HG03342 (cell line): ENCODE data around the gene DPM3.

Source experiments
- ATAC-seq: cut with Tn5 transposase; IDR thresholded peaks from one replicate; pipeline ENCODE4 v1.9.1; 2021; ENCODE audit warnings: mild to moderate bottlenecking, moderate library complexity; ENCODE audit not compliant: unreplicated experiment

Gene DPM3

GRCh38 chr1:155104605-155105534 lies 35.5 kb downstream of the DPM3 start:
- ATAC-seq: no peak

GRCh38 chr1:155103325-155103724 lies 37.0 kb downstream of the DPM3 start:
- ATAC-seq: no peak

- no peak for ATAC-seq
Observed at GRCh38 chr1:155099331-155099730, 41.0 kb downstream of the DPM3 start.

GRCh38 chr1:155094622-155094948 lies 45.7 kb downstream of the DPM3 start:
- ATAC-seq: no peak

- ATAC-seq: no peak
Observed at GRCh38 chr1:155093911-155094621, 46.3 kb downstream of the DPM3 start.

- no peak for ATAC-seq
Observed at GRCh38 chr1:155092641-155093040, 47.7 kb downstream of the DPM3 start.

GRCh38 chr1:155092131-155092530 lies 48.2 kb downstream of the DPM3 start:
- ATAC-seq: no peak

GRCh38 chr1:155091071-155092051 lies 49.0 kb downstream of the DPM3 start:
- ATAC-seq: no peak
